A375 (cell line): Measurements from ENCODE around the gene EEF2KMT. TPM values are rescaled to one million over a fixed set of nuclear protein-coding genes. Genes with fewer than 3 reads are reported as not detected.

Experiments
- total RNA-seq: library from RNA; depleted of rRNA; stranded (reverse); fragments of >200 nt; shearing (Covaris generic); gene quantifications from 2 replicates; pipeline ENCODE4 v1.2.3, GENCODE V29; 2014; rRNA removed

The EEF2KMT gene
- total RNA-seq = 14.9 and 15.6 TPM in 2 replicates

DNA sequence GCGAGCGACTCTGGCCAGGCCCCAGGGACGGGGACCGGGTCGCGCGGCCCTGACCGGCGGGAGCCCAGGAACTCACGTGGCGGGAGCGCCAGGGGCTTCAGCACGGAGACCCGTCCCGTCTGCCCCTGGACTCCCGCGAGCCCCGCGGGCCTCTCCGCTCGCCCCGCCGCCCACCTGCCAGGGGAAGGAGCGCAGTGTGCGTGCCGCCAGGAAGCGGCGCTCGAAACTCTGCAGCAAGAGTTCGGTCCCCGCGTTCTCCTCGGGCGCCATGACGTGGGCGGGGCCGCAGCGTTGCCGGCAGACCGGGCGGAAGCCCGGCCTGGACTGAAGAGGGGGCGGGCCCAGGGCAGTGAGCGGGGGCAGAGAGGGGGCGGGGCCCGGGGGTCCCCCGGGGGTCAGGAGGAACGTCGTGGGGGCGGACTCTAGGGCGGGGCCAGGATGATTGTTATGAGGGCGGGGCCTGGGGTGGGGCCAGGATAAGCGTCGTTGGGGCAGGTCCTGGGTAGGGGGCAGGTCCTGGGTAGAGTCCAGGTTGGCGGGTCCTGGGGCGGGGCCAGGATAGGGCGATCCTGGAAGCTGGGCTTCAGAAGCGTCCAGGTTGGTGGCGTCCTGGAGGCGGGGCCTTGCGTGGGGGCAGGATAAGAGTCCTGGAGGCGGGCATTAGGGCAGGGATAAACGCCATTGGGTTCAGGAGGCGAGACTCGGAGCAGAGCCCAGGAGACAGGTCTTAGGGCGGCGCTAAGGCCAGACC is at the start of gene EEF2KMT:
Gene EEF2KMT (minus strand): TSS at position 326 of the 751 bp plus-strand sequence. CDS start 56 bp downstream, at position 270.

GRCh38 chr16:5071681-5072333 is 25.8 kb downstream of the EEF2KMT start, which contains the start of gene ALG1:
ALG1 (plus strand) TSS chr16:5071843; CDS start chr16:5071850, 7 bp downstream.

GRCh38 chr16:5065813-5066212 is 31.8 kb downstream of the EEF2KMT start, which contains the start of gene C16orf89:
C16orf89 (minus strand) TSS chr16:5065956; CDS start chr16:5065908, 48 bp downstream.

Other genes starting within 250 kb of the EEF2KMT start
- gene PPL, start 160.6 kb downstream of the EEF2KMT start, total RNA-seq = 0.26 and 0.27 TPM in 2 replicates
- not detected in 2 replicates for gene SEC14L5, start 139.5 kb downstream of the EEF2KMT start, total RNA-seq
- gene NAGPA, start 63.9 kb downstream of the EEF2KMT start, total RNA-seq = 17.6 and 23.9 TPM in 2 replicates
- gene C16orf89, start 31.8 kb downstream of the EEF2KMT start, total RNA-seq = not detected in 2 replicates
- 28.3 and 31.5 TPM in 2 replicates for gene ALG1, start 26.0 kb downstream of the EEF2KMT start, total RNA-seq